Hepatocyte (in vitro differentiated cells): ENCODE measurements around the gene PRKAR1B.

Source experiments
- EZH2phosphoT487 ChIP-seq: fragments of 200-600 bp; sonication (generic); IDR thresholded peaks from one replicate; pipeline ENCODE4 v1.6.1; 2018; ENCODE audit warnings: antibody characterized with exemption, mild to moderate bottlenecking, low read depth, moderate library complexity; ENCODE audit not compliant: unreplicated experiment, severe bottlenecking
- TF ChIP-seq, protein P1 (sequence below): fragments of 200-600 bp; sonication (generic); IDR thresholded peaks from 2 replicates; pipeline ENCODE4 v1.5.1; 2016; ENCODE audit warnings: antibody characterized with exemption, mild to moderate bottlenecking; ENCODE audit not compliant: poor library complexity

GRCh38 chr7:564176-564865 is 162.8 kb downstream of the PRKAR1B start:
- TF ChIP-seq EZH2phosphoT487, result no peak
- TF ChIP-seq, protein P1, sequence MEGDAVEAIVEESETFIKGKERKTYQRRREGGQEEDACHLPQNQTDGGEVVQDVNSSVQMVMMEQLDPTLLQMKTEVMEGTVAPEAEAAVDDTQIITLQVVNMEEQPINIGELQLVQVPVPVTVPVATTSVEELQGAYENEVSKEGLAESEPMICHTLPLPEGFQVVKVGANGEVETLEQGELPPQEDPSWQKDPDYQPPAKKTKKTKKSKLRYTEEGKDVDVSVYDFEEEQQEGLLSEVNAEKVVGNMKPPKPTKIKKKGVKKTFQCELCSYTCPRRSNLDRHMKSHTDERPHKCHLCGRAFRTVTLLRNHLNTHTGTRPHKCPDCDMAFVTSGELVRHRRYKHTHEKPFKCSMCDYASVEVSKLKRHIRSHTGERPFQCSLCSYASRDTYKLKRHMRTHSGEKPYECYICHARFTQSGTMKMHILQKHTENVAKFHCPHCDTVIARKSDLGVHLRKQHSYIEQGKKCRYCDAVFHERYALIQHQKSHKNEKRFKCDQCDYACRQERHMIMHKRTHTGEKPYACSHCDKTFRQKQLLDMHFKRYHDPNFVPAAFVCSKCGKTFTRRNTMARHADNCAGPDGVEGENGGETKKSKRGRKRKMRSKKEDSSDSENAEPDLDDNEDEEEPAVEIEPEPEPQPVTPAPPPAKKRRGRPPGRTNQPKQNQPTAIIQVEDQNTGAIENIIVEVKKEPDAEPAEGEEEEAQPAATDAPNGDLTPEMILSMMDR, result no peak
